PC-3 (cell line): ENCODE results near the gene MUSTN1.

ENCODE experiments used
- CTCF ChIP-seq: fragments of 300-600 bp; sonication (generic); conservative IDR thresholded peaks from 2 replicates; pipeline ENCODE4 v1.5.1; 2017; ENCODE audit warnings: antibody characterized with exemption, low read depth, mild to moderate bottlenecking, low read length
- EZH2 ChIP-seq: fragments of 300-600 bp; sonication (generic); IDR thresholded peaks from one replicate; pipeline ENCODE4 v1.6.1; 2017; ENCODE audit warnings: antibody characterized with exemption, mild to moderate bottlenecking, low read length; ENCODE audit not compliant: unreplicated experiment

- TF ChIP-seq CTCF: no peak
- no peak for TF ChIP-seq EZH2
Measured at GRCh38 chr3:52791366-52791765, 43.5 kb downstream of the MUSTN1 start.
